Inflammatory macrophage treated with lipopolysaccharide for 1 hour (primary cell): ENCODE measurements around the gene PARK7.

Source experiments
- DNase-seq, 2 donors: peaks; one replicate each; pipeline ENCODE4 v3.0.0-alpha.2; 2020 to 2022

The PARK7 gene

GRCh38 chr1:8025671-8026144 is 64.2 kb downstream of the PARK7 start:
- DNase-seq: no peak

- DNase-seq: peak; percentile 78 to 93
Measured at GRCh38 chr1:8026153-8026975, 64.9 kb downstream of the PARK7 start, which contains the start of gene ERRFI1. TSS of gene ERRFI1 (minus strand) at chr1:8026309. CDS start at chr1:8015619, 10,690 bp downstream.

- no peak for DNase-seq
Measured at GRCh38 chr1:8026976-8027747, 65.7 kb downstream of the PARK7 start.

- no peak for DNase-seq
Measured at GRCh38 chr1:8027748-8028570, 66.4 kb downstream of the PARK7 start.

GRCh38 chr1:8028571-8028910 is 67.0 kb downstream of the PARK7 start:
- DNase-seq: no peak

GRCh38 chr1:8031176-8031785 is 69.8 kb downstream of the PARK7 start:
- peak; percentile 32 to 81 for DNase-seq

- no peak for DNase-seq
Measured at GRCh38 chr1:8032366-8032910, 70.9 kb downstream of the PARK7 start.

- no peak for DNase-seq
Measured at GRCh38 chr1:8033322-8033721, 71.8 kb downstream of the PARK7 start.
